GM12878 (cell line): Measurements from ENCODE around the gene EEF1G. TPM values are rescaled to one million over a fixed set of nuclear protein-coding genes. Genes with fewer than 3 reads are reported as not detected.

Source experiments
- ATAC-seq: fragments of 200-7000 bp; cut with Tn5 transposase; 3 replicates; pipeline ENCODE4 v1.9.1; 2020; ENCODE audit warnings: mild to moderate bottlenecking, moderate library complexity
- BruUV-seq: library from RNA; stranded (reverse); fragments of 400-500 nt; replicated peaks from 2 replicates; lab custom pipeline; 2021; lab: Mats Ljungman, UMichigan
- CTCF ChIA-PET: fragments of 300-600 bp; sonication (Branson Sonifier 250); formaldehyde crosslinking; extraction: SDS; loops from one replicate; lab custom pipeline; 2021; ENCODE audit warnings: inconsistent platforms; lab: Yijun Ruan, JAX
- POLR2A ChIA-PET: fragments of 350-600 bp; formaldehyde crosslinking; extraction: SDS; loops from one replicate; lab custom pipeline; 2021; ENCODE audit warnings: inconsistent platforms; lab: Charles Lee
- RAD21 ChIA-PET: fragments of 300-600 bp; sonication (Branson Sonifier 250); formaldehyde crosslinking; loops from one replicate; lab custom pipeline; 2023; ENCODE audit warnings: antibody characterized with exemption; ENCODE audit not compliant: unreplicated experiment; lab: Charles Lee
- SMC1A ChIA-PET: fragments of 300-600 bp; sonication (Branson Sonifier 250); formaldehyde crosslinking; loops from one replicate; lab custom pipeline; 2023; ENCODE audit not compliant: unreplicated experiment, uncharacterized antibody; lab: Charles Lee
- DNase-seq: peaks from one replicate; pipeline ENCODE4 v3.0.0-alpha.2; 2011; ENCODE audit warnings: low read depth, low spot score
- FAIRE-seq: peaks from 3 replicates; lab custom pipeline; 2011; peaks lifted over from hg19 to GRCh38; lab: Jason Lieb, UNC
- H2AFZ ChIP-seq: 2 replicates; pipeline ENCODE4 v1.6.0; 2011; ENCODE audit warnings: low read depth, low read length, control low read depth; ENCODE audit not compliant: control insufficient read depth
- H3K27ac ChIP-seq: 2 replicates; pipeline ENCODE4 v1.5.1; 2011; ENCODE audit warnings: control low read depth; ENCODE audit not compliant: control insufficient read depth, insufficient read depth
- H3K27me3 ChIP-seq, 2 experiments: replicated peaks in 1 of 2; 2 replicates each; pipeline versions ENCODE4 v1.6.0 to v1.6.1; 2011; ENCODE audit warnings: low read length in 1 of 2; ENCODE audit not compliant: control insufficient read depth in 2 of 2, insufficient read depth in 2 of 2
- H3K36me3 ChIP-seq, 2 experiments: 2 replicates each; pipeline ENCODE4 v1.5.1; 2011; ENCODE audit warnings: low read length in 1 of 2; ENCODE audit not compliant: control insufficient read depth in 2 of 2, insufficient read depth in 2 of 2
- H3K4me1 ChIP-seq: 2 replicates; pipeline ENCODE4 v1.6.1; 2011; ENCODE audit warnings: mild to moderate bottlenecking, low read length, moderate library complexity, mixed read lengths; ENCODE audit not compliant: control insufficient read depth, insufficient read depth
- H3K4me2 ChIP-seq: 2 replicates; pipeline ENCODE4 v1.6.0; 2011; ENCODE audit warnings: control low read depth; ENCODE audit not compliant: control insufficient read depth, insufficient read depth
- H3K4me3 ChIP-seq: fragments of 200-600 bp; sonication (generic); 2 replicates; pipeline ENCODE4 v1.5.1; 2016
- H3K79me2 ChIP-seq: 2 replicates; pipeline ENCODE4 v1.6.0; 2011; ENCODE audit warnings: low read length; ENCODE audit not compliant: control insufficient read depth, insufficient read depth
- H3K9ac ChIP-seq: 2 replicates; pipeline ENCODE4 v1.8.0; 2011; ENCODE audit warnings: low read length, control low read depth, mixed read lengths; ENCODE audit not compliant: control insufficient read depth, insufficient read depth
- H3K9me3 ChIP-seq: replicated peaks from 3 replicates; pipeline ENCODE4 v1.5.1; 2011; ENCODE audit warnings: mild to moderate bottlenecking, low read length; ENCODE audit not compliant: control insufficient read depth, insufficient read depth
- H4K20me1 ChIP-seq: 2 replicates; pipeline ENCODE4 v1.6.0; 2011; ENCODE audit not compliant: control insufficient read depth, insufficient read depth
- CHD1 ChIP-seq: IDR thresholded peaks from 2 replicates; pipeline ENCODE4 v1.6.1; 2012; ENCODE audit warnings: low read depth, low read length, improper control_type of control experiment
- CHD2 ChIP-seq: IDR thresholded peaks from 2 replicates; pipeline ENCODE4 v1.6.1; 2011; ENCODE audit warnings: low read depth, low read length, improper control_type of control experiment, borderline replicate concordance
- FOXM1 ChIP-seq: IDR thresholded peaks from 2 replicates; pipeline ENCODE4 v1.6.1; 2012; ENCODE audit warnings: low read depth, mild to moderate bottlenecking, inconsistent platforms, low read length, moderate library complexity
- IKZF1 ChIP-seq: fragments of 450-650 bp; conservative IDR thresholded peaks from 2 replicates; pipeline ENCODE4 v1.6.1; 2017; ENCODE audit warnings: antibody characterized with exemption, mild to moderate bottlenecking
- JUNB ChIP-seq: IDR thresholded peaks from 2 replicates; pipeline ENCODE4 v1.6.1; 2016; ENCODE audit warnings: antibody characterized with exemption, mild to moderate bottlenecking
- JUND ChIP-seq: IDR thresholded peaks from 2 replicates; pipeline ENCODE4 v1.6.1; 2012; ENCODE audit warnings: low read depth, mild to moderate bottlenecking, low read length, improper control_type of control experiment, moderate library complexity
- KLF5 ChIP-seq: fragments of 450-650 bp; IDR thresholded peaks from 2 replicates; pipeline ENCODE4 v1.6.1; 2014; ENCODE audit warnings: mild to moderate bottlenecking; ENCODE audit not compliant: partially characterized antibody
- MTA3 ChIP-seq: IDR thresholded peaks from 2 replicates; pipeline ENCODE4 v1.6.1; 2012; ENCODE audit warnings: low read length, inconsistent platforms, borderline replicate concordance
- MYC ChIP-seq: IDR thresholded peaks from 2 replicates; pipeline ENCODE4 v1.6.1; 2011; ENCODE audit warnings: mild to moderate bottlenecking, low read length, moderate library complexity, inconsistent platforms; ENCODE audit not compliant: insufficient read depth, insufficient replicate concordance, insufficient read length, severe bottlenecking
- NFYB ChIP-seq: IDR thresholded peaks from 2 replicates; pipeline ENCODE4 v1.6.1; 2011; ENCODE audit warnings: low read depth, mild to moderate bottlenecking, low read length, improper control_type of control experiment, moderate library complexity; ENCODE audit not compliant: insufficient read depth
- POU2F2 ChIP-seq: IDR thresholded peaks from 3 replicates; pipeline ENCODE4 v1.6.1; 2011; ENCODE audit warnings: low read depth, mild to moderate bottlenecking, low read length, borderline replicate concordance
- RELA ChIP-seq: fragments of 450-650 bp; IDR thresholded peaks from 2 replicates; pipeline ENCODE4 v1.8.0; 2014; ENCODE audit warnings: borderline replicate concordance; ENCODE audit not compliant: partially characterized antibody
- SMC3 ChIP-seq: IDR thresholded peaks from 2 replicates; pipeline ENCODE4 v1.6.1; 2011; ENCODE audit warnings: low read length, improper control_type of control experiment, borderline replicate concordance
- SUZ12 ChIP-seq: fragments of 200-600 bp; sonication (generic); IDR thresholded peaks from one replicate; pipeline ENCODE4 v1.6.1; 2018; ENCODE audit warnings: antibody characterized with exemption, mild to moderate bottlenecking; ENCODE audit not compliant: unreplicated experiment
- TCF3 ChIP-seq: IDR thresholded peaks from 2 replicates; pipeline ENCODE4 v1.6.1; 2012; ENCODE audit warnings: low read depth, mild to moderate bottlenecking, low read length, borderline replicate concordance; ENCODE audit not compliant: insufficient read depth
- ZNF24 ChIP-seq: fragments of 450-650 bp; IDR thresholded peaks from 2 replicates; pipeline ENCODE4 v1.6.1; 2017; ENCODE audit warnings: antibody characterized with exemption, mild to moderate bottlenecking
- WGBS: methylation state at CpG from one replicate; pipeline ENCODE4 v1.1.6; 2016; ENCODE audit warnings: low lambda C conversion rate; ENCODE audit not compliant: insufficient replicate concordance, insufficient coverage; ENCODE audit errors: missing lambda C conversion rate; 5-methylcytosine and 5-hydroxymethylcytosine counted together
- in situ Hi-C: fragments of 300-500 bp; cut with MboI; formaldehyde crosslinking; loops from 9 replicates; pipeline ENCODE4 v1.14.3; 2018; ENCODE audit warnings: mixed read lengths
- intact Hi-C: fragments of 100-400 bp; cut with micrococcal nuclease; formaldehyde crosslinking; loops from one replicate; pipeline ENCODE4 v1.14.2; 2022; ENCODE audit not compliant: unreplicated experiment
- polyA plus RNA-seq, 11 experiments: library from polyadenylated mRNA; depleted of rRNA in 4 of 11; unstranded in 6 of 11; stranded (reverse) in 5 of 11; fragments of >200 nt; fragmentation: Nextera tagmentation in 4 of 11; fragmentation: Illumina TruSeq in 1 of 11; extraction: Ambion mirVana in 4 of 11; extraction: Trizol in 1 of 11; gene quantifications; 1 replicate in 1 of 11; 2 replicates in 10 of 11; pipeline versions ENCODE4 v1.2.1 to v1.2.3, GENCODE V29; 2011 to 2016; ENCODE audit warnings: inconsistent platforms in 2 of 11, missing spikeins in 2 of 11, low read depth in 1 of 11
- total RNA-seq, 4 experiments: library from RNA; depleted of rRNA in 3 of 4; stranded (reverse); fragments of >200 nt in 3 of 4; fragmentation: Illumina TruSeq in 1 of 4; extraction: Trizol in 1 of 4; gene quantifications; 2 replicates each; pipeline versions ENCODE4 v1.2.1 to v1.2.3, GENCODE V29; 2013 to 2021
- TF ChIP-seq, protein P1 (sequence below): IDR thresholded peaks from 2 replicates; pipeline ENCODE4 v1.6.1; 2011; ENCODE audit warnings: borderline replicate concordance, low read depth, mild to moderate bottlenecking, moderate library complexity, low read length; ENCODE audit not compliant: insufficient read depth, poor library complexity, severe bottlenecking

EEF1G gene
- total and polyA plus RNA-seq, 10 of the 15 experiments (the other 5 are each of a cell fraction or from before 2014, with no cell fraction given), result 850 to 2,739 (median 2,277) TPM

DNA sequence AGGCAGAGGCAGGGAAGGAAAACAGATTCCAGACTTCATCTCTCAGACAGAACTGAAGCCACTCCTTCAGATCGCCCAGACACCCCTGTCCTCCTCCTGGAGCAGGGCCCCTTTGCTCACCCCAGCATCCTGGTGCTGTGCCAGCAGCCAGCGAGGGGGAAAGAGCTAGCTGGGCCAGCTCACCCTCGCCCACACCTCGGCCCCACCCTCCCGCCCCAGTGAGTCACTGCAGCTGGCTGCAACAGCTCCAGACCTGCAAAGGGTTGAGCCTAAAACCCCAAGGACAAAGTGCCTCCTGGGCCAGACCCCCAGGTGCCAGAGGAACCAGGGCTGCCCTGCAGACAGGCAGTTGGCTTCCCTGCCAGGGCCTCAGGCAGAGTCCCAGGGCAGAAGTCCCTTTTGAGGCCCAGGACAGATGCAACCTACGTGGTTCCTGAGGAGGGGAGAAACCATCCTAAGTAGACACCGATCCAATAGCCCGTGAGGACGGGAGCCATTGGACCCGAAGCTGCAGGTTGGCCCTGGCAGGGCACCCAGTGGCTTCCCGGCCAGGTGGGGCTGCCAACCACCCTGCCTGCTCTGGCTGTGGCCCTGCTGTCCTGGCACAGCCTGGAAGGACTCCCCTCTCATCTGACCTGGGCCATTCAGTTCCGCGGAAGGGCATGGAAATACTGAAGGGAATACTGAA is 34.3 kb downstream of the EEF1G start:
- Histone ChIP-seq H4K20me1 (no peaks in the 10 kb centered on the region), H3K4me1 (peaks cover 59% of the 10 kb centered on the region), H3K9me3 (no peaks in the 10 kb centered on the region), H2AFZ (peak overlapping the region; percentile 33; the same call in 1 of the 2 replicates), H3K4me3 (no peak overlapping the region), H3K27me3 (no peaks in the 10 kb centered on the region), H3K79me2 (peaks cover 60% of the 10 kb centered on the region), H3K36me3 (peaks cover 6 to 11% of the 10 kb centered on the region in 2 experiments; a peak in 3 of 4 replicates), H3K27ac (0 out of 2 replicates have a peak overlapping the region, but pooled peaks have one; percentile 95), H3K9ac (peak overlapping the region; percentile 47; the same call in 1 of the 2 replicates), H3K4me2 (peak overlapping the region; percentile 97)
- ATAC-seq, result no peak
- TF ChIP-seq JUND, result no peak
- no peak for TF ChIP-seq SUZ12
- TF ChIP-seq, protein P1, sequence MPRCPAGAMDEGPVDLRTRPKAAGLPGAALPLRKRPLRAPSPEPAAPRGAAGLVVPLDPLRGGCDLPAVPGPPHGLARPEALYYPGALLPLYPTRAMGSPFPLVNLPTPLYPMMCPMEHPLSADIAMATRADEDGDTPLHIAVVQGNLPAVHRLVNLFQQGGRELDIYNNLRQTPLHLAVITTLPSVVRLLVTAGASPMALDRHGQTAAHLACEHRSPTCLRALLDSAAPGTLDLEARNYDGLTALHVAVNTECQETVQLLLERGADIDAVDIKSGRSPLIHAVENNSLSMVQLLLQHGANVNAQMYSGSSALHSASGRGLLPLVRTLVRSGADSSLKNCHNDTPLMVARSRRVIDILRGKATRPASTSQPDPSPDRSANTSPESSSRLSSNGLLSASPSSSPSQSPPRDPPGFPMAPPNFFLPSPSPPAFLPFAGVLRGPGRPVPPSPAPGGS, result no peak
- TF ChIP-seq RELA, result no peak
- no peak for TF ChIP-seq ZNF24
- TF ChIP-seq FOXM1, result no peak
- no peak for TF ChIP-seq KLF5
- no peak for TF ChIP-seq MYC
- TF ChIP-seq SMC3, result no peak
- TF ChIP-seq CHD2, result no peak
- TF ChIP-seq TCF3, result no peak
- no peak for TF ChIP-seq NFYB
- no peak for TF ChIP-seq JUNB
- no peak for TF ChIP-seq POU2F2
- no peak for TF ChIP-seq CHD1
- no peak for TF ChIP-seq MTA3
- TF ChIP-seq IKZF1, result no peak
- in situ Hi-C loops, result no loop called here
- 57% methylated on average over 12 of the region's 13 CpGs for WGBS
- RAD21 ChIA-PET, result interaction anchor here (5.1 to 9.1 kb wide), 3 partner anchors 17 to 115 kb away, joined by 33 to 313 read pairs (median 146); partner anchors contain the start of gene TUT1
- no peak for FAIRE-seq
- POLR2A ChIA-PET, result interaction anchor here (1.0 to 10.3 kb wide), 4 partner anchors 17 to 95 kb away, joined by 3 to 188 read pairs (median 6); partner anchors contain the start of gene TUT1
- CTCF ChIA-PET, result interaction anchor here (1.0 to 9.0 kb wide), 7 partner anchors 13 to 144 kb away, joined by 3 to 280 read pairs (median 5); partner anchors contain the start of gene SCGB1A1
- SMC1A ChIA-PET, result interaction anchor here (1.0 to 7.0 kb wide), 6 partner anchors 9 to 144 kb away, joined by 3 to 212 read pairs (median 6); partner anchors contain the start of gene TUT1
- no TSS peak for BruUV-seq
- intact Hi-C loops, result no loop called here
- DNase-seq, result no peak
